ENCODE measurements around the gene EGFL7.

GRCh38 chr9:136662326-136662655 is 425 bp upstream of the EGFL7 start:
- no peak for TF ChIP-seq PAF1 (CRISPR knock-in tag; IDR thresholded peaks at IDR 0.05)
- TF ChIP-seq ZNF17 (CRISPR knock-in tag; IDR thresholded peaks at IDR 0.05), result no peak
- TF ChIP-seq SMC3 (IDR thresholded peaks at IDR 0.05; ENCODE audit: low read length), result no peak
- TF ChIP-seq, protein P1, sequence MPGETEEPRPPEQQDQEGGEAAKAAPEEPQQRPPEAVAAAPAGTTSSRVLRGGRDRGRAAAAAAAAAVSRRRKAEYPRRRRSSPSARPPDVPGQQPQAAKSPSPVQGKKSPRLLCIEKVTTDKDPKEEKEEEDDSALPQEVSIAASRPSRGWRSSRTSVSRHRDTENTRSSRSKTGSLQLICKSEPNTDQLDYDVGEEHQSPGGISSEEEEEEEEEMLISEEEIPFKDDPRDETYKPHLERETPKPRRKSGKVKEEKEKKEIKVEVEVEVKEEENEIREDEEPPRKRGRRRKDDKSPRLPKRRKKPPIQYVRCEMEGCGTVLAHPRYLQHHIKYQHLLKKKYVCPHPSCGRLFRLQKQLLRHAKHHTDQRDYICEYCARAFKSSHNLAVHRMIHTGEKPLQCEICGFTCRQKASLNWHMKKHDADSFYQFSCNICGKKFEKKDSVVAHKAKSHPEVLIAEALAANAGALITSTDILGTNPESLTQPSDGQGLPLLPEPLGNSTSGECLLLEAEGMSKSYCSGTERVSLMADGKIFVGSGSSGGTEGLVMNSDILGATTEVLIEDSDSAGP (CRISPR knock-in tag; IDR thresholded peaks at IDR 0.05; ENCODE audit: borderline replicate concordance), result no peak
- TF ChIP-seq, protein P2, sequence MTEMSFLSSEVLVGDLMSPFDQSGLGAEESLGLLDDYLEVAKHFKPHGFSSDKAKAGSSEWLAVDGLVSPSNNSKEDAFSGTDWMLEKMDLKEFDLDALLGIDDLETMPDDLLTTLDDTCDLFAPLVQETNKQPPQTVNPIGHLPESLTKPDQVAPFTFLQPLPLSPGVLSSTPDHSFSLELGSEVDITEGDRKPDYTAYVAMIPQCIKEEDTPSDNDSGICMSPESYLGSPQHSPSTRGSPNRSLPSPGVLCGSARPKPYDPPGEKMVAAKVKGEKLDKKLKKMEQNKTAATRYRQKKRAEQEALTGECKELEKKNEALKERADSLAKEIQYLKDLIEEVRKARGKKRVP (CRISPR knock-in tag; IDR thresholded peaks at IDR 0.05), result no peak
- no peak for TF ChIP-seq KDM5A (IDR thresholded peaks at IDR 0.05; ENCODE audit: borderline replicate concordance, low read length)
- TF ChIP-seq FOXA1 (IDR thresholded peaks at IDR 0.05), result no peak
- TF ChIP-seq FOXA1 (CRISPR knock-in tag; IDR thresholded peaks at IDR 0.05), result no peak
- no peak for TF ChIP-seq CHD4 (IDR thresholded peaks at IDR 0.05; ENCODE audit: borderline replicate concordance, low read length)

Measured in HepG2 (cell line).